Endodermal cell (in vitro differentiated cells): ENCODE results near the gene FIBCD1. TPM values are rescaled to one million over a fixed set of nuclear protein-coding genes. Genes with fewer than 3 reads are reported as not detected.

ENCODE experiments used
- DNase-seq: peaks from one replicate; pipeline ENCODE4 v3.0.0-alpha.2; 2017
- H3K27ac ChIP-seq: 2 replicates; pipeline ENCODE4 v1.5.1; 2013; ENCODE audit warnings: mild to moderate bottlenecking, low read depth, low read length, moderate library complexity
- H3K27me3 ChIP-seq: 2 replicates; pipeline ENCODE4 v1.6.1; 2013; ENCODE audit warnings: mild to moderate bottlenecking, low read length, moderate library complexity; ENCODE audit not compliant: insufficient read depth, control insufficient read depth, poor library complexity, severe bottlenecking
- H3K36me3 ChIP-seq: 2 replicates; pipeline ENCODE4 v1.7.0; 2013; ENCODE audit warnings: mild to moderate bottlenecking, low read length, moderate library complexity; ENCODE audit not compliant: control insufficient read depth, insufficient read depth
- H3K4me1 ChIP-seq: one replicate; pipeline ENCODE4 v1.7.0; 2013; ENCODE audit warnings: low read length; ENCODE audit not compliant: control insufficient read depth, insufficient read depth
- H3K4me3 ChIP-seq: 2 replicates; pipeline ENCODE4 v1.5.1; 2013; ENCODE audit warnings: mild to moderate bottlenecking, low read length, moderate library complexity
- H3K9ac ChIP-seq: 2 replicates; pipeline ENCODE4 v1.6.1; 2013; ENCODE audit warnings: mild to moderate bottlenecking, low read length, moderate library complexity; ENCODE audit not compliant: poor library complexity, severe bottlenecking; ENCODE audit errors: extremely low read depth
- H3K9me3 ChIP-seq: 2 replicates; pipeline ENCODE4 v1.6.1; 2013; ENCODE audit warnings: mild to moderate bottlenecking, low read length, moderate library complexity; ENCODE audit not compliant: control insufficient read depth
- H3K27ac Mint-ChIP-seq: 2 replicates; pipeline ENCODE4 v1.8.0; 2020; ENCODE audit warnings: mixed read lengths
- H3K27me3 Mint-ChIP-seq: 2 replicates; pipeline ENCODE4 v1.8.0; 2021; ENCODE audit warnings: mild to moderate bottlenecking, mixed read lengths; ENCODE audit not compliant: insufficient read depth
- H3K36me3 Mint-ChIP-seq: 2 replicates; pipeline ENCODE4 v1.8.0; 2020; ENCODE audit warnings: low read depth, mixed read lengths
- H3K4me1 Mint-ChIP-seq: 2 replicates; pipeline ENCODE4 v1.8.0; 2020; ENCODE audit warnings: mixed read lengths
- H3K4me3 Mint-ChIP-seq: 2 replicates; pipeline ENCODE4 v1.8.0; 2020; ENCODE audit warnings: mild to moderate bottlenecking, moderate library complexity, mixed read lengths
- H3K9me3 Mint-ChIP-seq: 2 replicates; pipeline ENCODE4 v1.8.0; 2020; ENCODE audit warnings: mild to moderate bottlenecking, mixed read lengths
- CTCF ChIP-seq: fragments of 200-600 bp; sonication (generic); conservative IDR thresholded peaks from 2 replicates; pipeline ENCODE4 v1.5.0; 2021; ENCODE audit warnings: antibody characterized with exemption, mild to moderate bottlenecking
- WGBS, 2 experiments: methylation state at CpG; one replicate each; pipeline versions ENCODE4 v1.1.5 to v1.1.7; 2013; ENCODE audit warnings: missing lambda C conversion rate in 2 of 2, mixed read lengths in 1 of 2; ENCODE audit not compliant: insufficient coverage in 1 of 2, insufficient read length in 1 of 2; 5-methylcytosine and 5-hydroxymethylcytosine counted together
- total RNA-seq, 2 donors: library from RNA; stranded (reverse); fragmentation: NEBNext Ultra II Directional in 1 of 2; extraction: Animal tissue kit (Norgen Biotek cat#: 25700) in 1 of 2; gene quantifications; 2 replicates in 1 of 2; 3 replicates in 1 of 2; pipeline ENCODE4 v1.2.1, GENCODE V29; 2021

The FIBCD1 gene
- total RNA-seq, 2 donors from 2014 or later, result 2.8 to 3.7 TPM

DNA sequence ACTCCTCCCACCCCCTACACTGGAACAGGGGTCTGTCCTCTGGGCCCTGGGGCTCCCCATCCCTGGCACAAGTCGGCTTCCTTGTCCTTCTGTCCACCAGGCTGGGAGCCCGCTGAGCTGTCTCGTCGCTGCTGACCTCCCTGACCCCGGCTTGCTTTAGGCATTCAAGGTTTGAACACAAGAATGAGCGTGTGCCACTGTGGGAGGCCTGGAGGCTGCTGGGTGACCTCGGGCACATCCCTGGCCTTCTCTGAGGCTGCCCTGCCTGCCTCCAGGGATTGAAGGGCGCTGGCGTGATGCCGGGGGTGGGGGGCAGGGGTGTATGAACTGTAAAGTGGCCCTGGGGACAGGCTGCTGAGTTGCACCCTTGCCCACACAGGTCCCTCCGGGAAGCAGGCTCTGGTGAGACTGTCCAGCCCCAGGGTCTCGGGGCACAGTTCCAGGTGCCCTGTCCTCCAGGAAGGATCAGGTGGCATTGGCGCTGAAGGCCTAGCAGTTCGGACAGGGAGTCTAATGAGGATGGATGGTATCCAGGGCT lies 18.2 kb downstream of the FIBCD1 start:
- no peaks in the 10 kb centered on the region for H3K36me3 Mint-ChIP-seq

GRCh38 chr9:130920233-130920632 lies 18.8 kb downstream of the FIBCD1 start:
- Mint-ChIP-seq H3K9me3 (no peaks in the 10 kb centered on the region), H3K4me3 (no peak overlapping the region), H3K36me3 (no peaks in the 10 kb centered on the region), H3K27me3 (no peaks in the 10 kb centered on the region), H3K27ac (no peak overlapping the region), H3K4me1 (no peaks in the 10 kb centered on the region)
- Histone ChIP-seq H3K9me3 (no peaks in the 10 kb centered on the region), H3K27me3 (no peaks in the 10 kb centered on the region), H3K9ac (no peak overlapping the region), H3K4me3 (no peak overlapping the region), H3K36me3 (no peaks in the 10 kb centered on the region), H3K4me1 (no peaks in the 10 kb centered on the region), H3K27ac (no peak overlapping the region)
- 90 to 92% methylated on average over 5 to 8 of the region's 8 CpGs for WGBS, 2 experiments
- TF ChIP-seq CTCF, result no peak
- no peak for DNase-seq

More for the DNA sequence above, 18.2 kb downstream of the FIBCD1 start:
- Mint-ChIP-seq H3K4me1 (no peaks in the 10 kb centered on the region), H3K9me3 (no peaks in the 10 kb centered on the region), H3K27ac (peak overlapping the region; percentile 55), H3K27me3 (no peaks in the 10 kb centered on the region), H3K4me3 (no peak overlapping the region)
- 75 to 88% methylated on average over 8 to 14 of the region's 14 CpGs for WGBS, 2 experiments
- no peak overlapping the region for H3K4me3 ChIP-seq
- no peaks in the 10 kb centered on the region for H3K27me3 ChIP-seq
- DNase-seq, result no peak
- peak overlapping the region; percentile 72 for H3K27ac ChIP-seq
- H3K9ac ChIP-seq, result no peak overlapping the region
- no peaks in the 10 kb centered on the region for H3K4me1 ChIP-seq
- no peaks in the 10 kb centered on the region for H3K36me3 ChIP-seq
- no peak for TF ChIP-seq CTCF
- no peaks in the 10 kb centered on the region for H3K9me3 ChIP-seq

- Mint-ChIP-seq H3K27me3 (no peaks in the 10 kb centered on the region), H3K4me3 (no peak overlapping the region), H3K36me3 (no peaks in the 10 kb centered on the region), H3K27ac (no peak overlapping the region), H3K9me3 (no peaks in the 10 kb centered on the region), H3K4me1 (no peaks in the 10 kb centered on the region)
- no peak overlapping the region for H3K27ac ChIP-seq
- H3K4me3 ChIP-seq, result no peak overlapping the region
- H3K9me3 ChIP-seq, result no peaks in the 10 kb centered on the region
- WGBS, 2 experiments, result 89 to 91% methylated on average over 11 to 14 of the region's 14 CpGs
- no peak overlapping the region for H3K9ac ChIP-seq
- H3K36me3 ChIP-seq, result no peaks in the 10 kb centered on the region
- H3K27me3 ChIP-seq, result no peaks in the 10 kb centered on the region
- TF ChIP-seq CTCF, result no peak
- DNase-seq, result no peak
- H3K4me1 ChIP-seq, result no peaks in the 10 kb centered on the region
These were observed 19.4 kb downstream of the FIBCD1 start for GRCh38 chr9:130919559-130920145.
